GM12892 (cell line): ENCODE results near the gene UBASH3B.

Source experiments
- POLR2A ChIP-seq: IDR thresholded peaks from 2 replicates; pipeline ENCODE4 v1.6.1; 2011; ENCODE audit warnings: low read depth, low read length, control low read depth
- TAF1 ChIP-seq: IDR thresholded peaks from 2 replicates; pipeline ENCODE4 v1.6.1; 2011; ENCODE audit warnings: low read depth, mild to moderate bottlenecking, control low read depth, low read length, borderline replicate concordance

GRCh38 chr11:122837528-122838346 lies 182.2 kb downstream of the UBASH3B start:
- no peak for TF ChIP-seq POLR2A
- no peak for TF ChIP-seq TAF1
